Epithelial cell of esophagus (primary cell): ENCODE results near the gene MRC1.
A peak's percentile ranks its signal among the peaks of the same experiment; 100 is the strongest.

Experiments
- DNase-seq: peaks from one replicate; pipeline ENCODE4 v3.0.0; 2010; ENCODE audit warnings: low read depth
- H3K4me3 ChIP-seq: 2 replicates; pipeline ENCODE4 v1.5.1; 2011; ENCODE audit warnings: mild to moderate bottlenecking, low read length, control low read depth
- TF ChIP-seq, protein P1 (sequence below): IDR thresholded peaks from 2 replicates; pipeline ENCODE4 v1.5.1; 2011; ENCODE audit warnings: low read depth, mild to moderate bottlenecking, low read length, control low read depth, inconsistent platforms; ENCODE audit not compliant: insufficient read depth; ENCODE audit errors: missing control alignments

Gene MRC1

DNA sequence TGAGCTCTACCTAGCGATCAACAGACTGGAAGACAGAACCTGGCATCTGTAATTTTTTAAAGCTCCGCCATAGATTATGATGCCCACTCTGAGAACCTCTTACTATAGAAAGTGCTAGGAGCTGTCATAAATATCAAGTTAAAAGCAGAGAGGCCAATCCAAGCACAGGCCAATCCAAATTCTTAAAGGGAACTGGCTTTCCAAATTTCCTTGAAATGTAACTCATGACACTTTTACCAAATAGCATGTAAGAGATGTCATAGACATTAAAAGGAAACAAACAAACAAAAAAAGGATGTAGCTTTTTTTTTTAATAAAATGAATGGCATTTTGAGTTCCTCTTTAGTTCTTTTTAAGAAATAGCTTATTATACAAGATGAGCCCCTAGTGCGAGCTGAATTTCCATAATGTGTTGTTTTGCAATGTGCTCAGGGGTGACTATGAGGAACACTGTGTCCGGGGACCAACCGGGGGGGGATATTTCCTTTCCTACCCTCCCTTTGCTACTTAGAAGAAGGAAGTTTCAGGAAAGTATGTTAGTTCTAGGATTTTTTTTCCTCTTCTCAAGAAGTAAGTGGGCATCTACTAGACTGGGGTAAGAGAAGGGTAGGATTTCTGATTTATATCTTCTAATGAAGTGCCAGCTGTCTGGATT lies 23.7 kb upstream of the MRC1 start:
- no peak overlapping the region for H3K4me3 ChIP-seq
- TF ChIP-seq, protein P1, sequence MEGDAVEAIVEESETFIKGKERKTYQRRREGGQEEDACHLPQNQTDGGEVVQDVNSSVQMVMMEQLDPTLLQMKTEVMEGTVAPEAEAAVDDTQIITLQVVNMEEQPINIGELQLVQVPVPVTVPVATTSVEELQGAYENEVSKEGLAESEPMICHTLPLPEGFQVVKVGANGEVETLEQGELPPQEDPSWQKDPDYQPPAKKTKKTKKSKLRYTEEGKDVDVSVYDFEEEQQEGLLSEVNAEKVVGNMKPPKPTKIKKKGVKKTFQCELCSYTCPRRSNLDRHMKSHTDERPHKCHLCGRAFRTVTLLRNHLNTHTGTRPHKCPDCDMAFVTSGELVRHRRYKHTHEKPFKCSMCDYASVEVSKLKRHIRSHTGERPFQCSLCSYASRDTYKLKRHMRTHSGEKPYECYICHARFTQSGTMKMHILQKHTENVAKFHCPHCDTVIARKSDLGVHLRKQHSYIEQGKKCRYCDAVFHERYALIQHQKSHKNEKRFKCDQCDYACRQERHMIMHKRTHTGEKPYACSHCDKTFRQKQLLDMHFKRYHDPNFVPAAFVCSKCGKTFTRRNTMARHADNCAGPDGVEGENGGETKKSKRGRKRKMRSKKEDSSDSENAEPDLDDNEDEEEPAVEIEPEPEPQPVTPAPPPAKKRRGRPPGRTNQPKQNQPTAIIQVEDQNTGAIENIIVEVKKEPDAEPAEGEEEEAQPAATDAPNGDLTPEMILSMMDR = no peak
- no peak for DNase-seq

DNA sequence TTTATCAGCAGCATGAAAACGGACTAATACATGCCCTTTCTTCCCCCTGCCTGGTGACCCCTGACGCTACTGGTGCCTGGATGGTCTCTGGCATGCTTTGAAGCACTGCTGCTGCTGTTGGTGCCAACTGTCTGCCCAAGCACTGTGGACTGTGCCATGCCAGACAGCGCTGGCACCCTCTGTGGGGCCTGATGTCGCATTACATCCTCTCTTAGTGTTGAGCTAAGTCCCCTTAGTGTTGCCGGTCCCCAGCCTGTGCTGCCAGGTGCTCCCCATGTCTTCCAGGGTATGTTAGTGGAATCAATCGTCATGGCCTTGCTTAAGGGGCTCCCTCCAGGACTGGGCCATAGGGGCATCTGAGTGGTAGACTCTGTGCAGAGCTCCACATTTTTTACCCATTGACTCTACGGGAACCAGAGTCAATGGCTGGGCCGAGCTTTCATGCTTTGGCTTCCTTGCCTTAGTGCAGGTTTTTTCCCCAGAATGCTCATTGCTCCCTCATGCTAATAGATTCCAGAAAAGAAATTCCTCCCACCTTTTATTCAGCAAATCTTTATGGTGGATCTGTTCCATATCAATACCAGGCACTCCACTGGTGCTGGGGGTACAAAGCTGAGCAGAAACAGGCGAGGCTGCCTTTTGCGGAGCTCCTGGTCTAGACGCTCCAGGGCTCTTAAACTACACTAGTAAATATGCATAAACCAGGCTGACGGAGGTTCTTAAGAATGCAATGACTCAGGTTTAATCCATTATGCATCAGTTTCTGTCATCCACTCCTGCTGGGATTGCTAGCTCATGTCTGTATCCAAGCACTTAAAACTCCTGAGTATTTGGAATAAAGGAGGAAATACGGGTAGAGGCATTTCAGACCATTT lies 21.8 kb upstream of the MRC1 start:
- H3K4me3 ChIP-seq = no peak overlapping the region
- DNase-seq = peak; percentile 95
- TF ChIP-seq, protein P1 = no peak

DNA sequence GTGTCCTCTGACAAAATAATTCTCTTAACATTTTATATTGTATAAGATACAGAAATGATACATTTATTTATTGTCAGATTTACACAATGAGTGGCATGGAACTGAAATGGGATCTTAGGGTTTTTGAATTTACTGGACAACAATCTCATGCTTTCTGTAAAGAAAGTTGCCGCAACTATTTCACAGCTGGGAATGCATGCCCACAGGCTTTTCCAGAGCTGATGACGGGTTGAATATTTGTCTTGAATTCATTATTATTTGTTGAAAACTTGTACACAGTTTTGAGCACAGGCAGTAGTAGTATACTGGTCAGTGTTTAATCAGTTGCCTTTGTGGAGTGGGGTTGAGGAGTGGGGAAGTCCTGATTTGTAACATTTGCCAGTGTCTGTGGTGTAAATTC lies 20.5 kb upstream of the MRC1 start:
- TF ChIP-seq, protein P1 = no peak
- H3K4me3 ChIP-seq = no peak overlapping the region
- no peak for DNase-seq

DNA sequence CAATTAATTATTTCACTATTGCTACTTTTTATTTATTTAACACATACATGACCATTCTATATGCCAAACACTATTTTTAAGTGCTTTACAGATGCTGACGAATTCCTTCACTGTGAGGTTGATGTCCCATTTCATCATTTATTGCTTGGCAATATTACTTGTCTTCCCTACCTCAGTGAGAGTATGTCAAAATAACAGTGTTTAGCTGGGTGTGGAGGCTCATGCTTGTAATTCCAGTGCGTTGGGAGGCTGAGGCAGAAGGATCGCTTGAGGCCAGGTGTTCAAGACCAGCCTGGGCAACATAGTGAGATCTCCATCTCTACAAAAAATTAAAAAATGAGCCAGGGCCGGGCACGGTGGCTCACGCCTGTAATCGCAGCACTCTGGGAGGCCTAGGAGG lies 19.8 kb upstream of the MRC1 start:
- H3K4me3 ChIP-seq = no peak overlapping the region
- TF ChIP-seq, protein P1 = no peak
- DNase-seq = no peak

DNA sequence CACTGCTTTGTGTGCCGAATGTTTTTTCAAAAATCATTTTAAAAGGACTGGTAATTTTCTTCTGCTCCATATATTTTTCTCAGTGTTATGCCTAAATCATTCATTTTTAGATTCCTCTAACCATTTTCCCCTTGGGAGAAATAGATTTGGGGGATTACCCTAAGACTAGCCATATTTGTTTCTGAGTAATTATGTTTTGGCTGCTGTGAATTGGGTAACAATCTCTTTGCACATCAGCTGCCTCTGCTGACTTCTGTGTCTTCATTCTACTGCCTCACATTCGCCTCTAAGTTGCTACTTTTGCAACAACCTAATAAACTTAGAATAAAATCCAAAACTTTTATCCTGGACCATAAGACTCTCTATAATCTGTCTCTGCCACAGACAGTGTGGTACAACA lies 18.5 kb upstream of the MRC1 start:
- TF ChIP-seq, protein P1 = no peak
- DNase-seq = no peak
- H3K4me3 ChIP-seq = no peak overlapping the region

DNA sequence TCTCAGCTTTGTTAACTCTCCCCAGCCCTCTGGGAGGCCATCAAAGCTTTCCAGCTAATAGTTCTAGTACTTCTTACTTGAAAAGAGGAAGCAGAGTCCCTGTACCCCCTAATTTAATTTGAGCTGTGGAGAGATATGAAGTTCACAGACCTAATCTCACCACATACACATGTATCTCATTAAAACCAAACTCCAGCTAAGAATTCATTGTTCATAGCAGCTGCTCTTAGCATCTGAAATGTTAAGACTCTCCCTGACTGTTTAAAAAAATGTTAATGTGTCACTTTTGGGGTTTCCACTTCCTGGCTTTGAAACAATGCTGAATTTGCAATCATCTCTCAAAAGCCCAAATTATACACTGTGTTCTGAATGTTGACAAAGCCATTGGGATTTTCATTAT lies 16.2 kb upstream of the MRC1 start:
- no peak for DNase-seq
- TF ChIP-seq, protein P1 = no peak
- H3K4me3 ChIP-seq = no peak overlapping the region
